GM19043 (cell line): ENCODE data around the gene TMCC1.
"Not testable (repeated sequence)": the region's sequence is repeated elsewhere in the genome, so short reads cannot be mapped to it uniquely, and the experiment has no call there.

Experiments
- ATAC-seq: cut with Tn5 transposase; IDR thresholded peaks from one replicate; pipeline ENCODE4 v1.9.1; 2021; ENCODE audit warnings: low read depth; ENCODE audit not compliant: unreplicated experiment

The TMCC1 gene

GRCh38 chr3:129893581-129894070 is at the start of gene TMCC1:
TMCC1 (minus strand) TSS chr3:129893711.
- ATAC-seq = peak; percentile 81

- no peak for ATAC-seq
Observed at GRCh38 chr3:129943020-129943419, 49.5 kb upstream of the TMCC1 start.

- no peak for ATAC-seq
Observed at GRCh38 chr3:129942296-129942695, 48.8 kb upstream of the TMCC1 start.

- no peak for ATAC-seq
Observed at GRCh38 chr3:129940086-129940485, 46.6 kb upstream of the TMCC1 start.

GRCh38 chr3:129938140-129938930 is 44.8 kb upstream of the TMCC1 start:
- no peak for ATAC-seq

- ATAC-seq = no peak
Observed at GRCh38 chr3:129937717-129938116, 44.2 kb upstream of the TMCC1 start.

DNA sequence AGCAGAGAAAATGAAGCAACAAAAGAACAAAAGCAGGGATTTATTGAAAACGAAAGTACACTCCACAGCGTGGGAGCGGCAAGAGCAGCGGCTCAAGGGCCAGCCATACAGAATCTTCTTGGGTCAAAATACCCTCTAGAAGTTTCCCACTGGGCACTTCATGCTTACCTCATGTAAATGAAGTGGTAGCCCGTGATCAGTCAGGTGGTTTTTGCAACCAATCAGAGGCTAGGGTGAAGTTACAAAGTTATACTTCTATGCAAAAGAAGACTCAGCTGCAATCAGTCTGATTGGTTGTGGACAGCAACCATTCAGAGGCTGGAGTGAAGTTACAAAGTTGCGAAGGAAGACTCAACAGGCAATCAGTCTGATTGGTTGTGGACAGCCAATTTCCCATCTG is 43.2 kb upstream of the TMCC1 start:
- no peak for ATAC-seq

DNA sequence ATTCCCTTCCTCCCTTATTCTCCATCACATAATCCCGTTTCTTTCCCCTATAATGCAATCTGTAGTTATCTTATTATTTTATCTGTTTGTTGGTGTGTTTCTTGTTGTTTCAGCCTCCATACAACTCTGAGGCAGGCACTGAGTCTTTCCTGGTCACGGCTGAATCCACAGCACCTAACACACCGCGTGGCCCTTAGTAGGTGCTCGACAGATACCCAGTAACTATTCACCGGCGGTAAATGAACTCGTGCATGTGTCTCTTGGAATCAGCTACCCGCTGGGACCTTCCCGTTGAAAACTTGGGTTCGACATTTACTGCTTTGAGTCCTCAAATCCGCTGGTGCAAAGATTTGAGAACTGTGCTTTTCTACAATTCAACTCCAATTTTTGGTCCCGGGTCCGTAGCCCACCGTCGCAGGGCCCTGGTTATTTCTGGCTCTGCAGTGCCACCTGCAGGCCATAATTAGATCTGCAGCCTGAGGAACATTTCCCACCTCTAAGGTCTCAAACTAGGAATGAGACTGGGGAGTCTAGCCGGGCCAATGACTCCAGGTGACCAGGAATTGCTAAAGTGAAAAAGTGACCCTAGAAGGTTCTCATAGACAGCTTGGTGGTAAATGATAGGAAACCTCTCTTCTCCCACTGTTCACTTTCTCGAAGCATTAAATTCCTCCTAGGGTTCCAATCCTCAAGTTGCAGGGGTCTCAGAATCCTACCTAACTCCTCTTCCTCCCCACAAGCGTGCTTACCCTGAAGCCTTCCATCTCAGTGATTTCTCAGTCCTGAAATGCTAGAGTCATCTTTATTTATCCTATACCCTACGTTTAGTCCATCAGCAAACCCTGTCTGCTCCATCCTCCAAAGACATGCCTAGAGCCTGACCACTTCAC is 41.0 kb upstream of the TMCC1 start:
- ATAC-seq = no peak

DNA sequence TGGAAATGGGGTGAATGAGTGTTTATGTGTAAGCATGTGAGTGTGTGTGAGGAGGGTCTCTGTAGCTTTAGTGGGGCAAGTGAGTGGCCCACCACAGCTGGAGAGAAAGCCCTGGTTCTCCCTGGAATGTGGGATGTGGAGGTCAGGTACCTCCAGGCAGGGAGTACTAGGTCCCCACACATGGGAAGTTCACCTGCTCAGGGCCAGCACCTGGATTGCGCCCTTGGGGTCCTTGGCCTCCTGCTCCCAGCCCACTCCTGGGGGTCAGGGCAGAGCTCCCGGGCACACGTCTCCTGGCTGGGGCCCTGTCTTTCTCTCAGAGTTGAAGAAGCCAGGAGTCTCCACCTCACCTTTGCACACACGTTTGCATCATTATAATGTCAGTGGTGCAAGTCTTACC is 40.0 kb upstream of the TMCC1 start:
- no peak for ATAC-seq

GRCh38 chr3:129929383-129929782 is 35.9 kb upstream of the TMCC1 start:
- no peak for ATAC-seq

GRCh38 chr3:129927072-129927471 is 33.6 kb upstream of the TMCC1 start:
- ATAC-seq = no peak

- ATAC-seq = no peak
Observed at GRCh38 chr3:129919806-129920205, 26.3 kb upstream of the TMCC1 start.

GRCh38 chr3:129919357-129919756 is 25.8 kb upstream of the TMCC1 start:
- no peak for ATAC-seq

DNA sequence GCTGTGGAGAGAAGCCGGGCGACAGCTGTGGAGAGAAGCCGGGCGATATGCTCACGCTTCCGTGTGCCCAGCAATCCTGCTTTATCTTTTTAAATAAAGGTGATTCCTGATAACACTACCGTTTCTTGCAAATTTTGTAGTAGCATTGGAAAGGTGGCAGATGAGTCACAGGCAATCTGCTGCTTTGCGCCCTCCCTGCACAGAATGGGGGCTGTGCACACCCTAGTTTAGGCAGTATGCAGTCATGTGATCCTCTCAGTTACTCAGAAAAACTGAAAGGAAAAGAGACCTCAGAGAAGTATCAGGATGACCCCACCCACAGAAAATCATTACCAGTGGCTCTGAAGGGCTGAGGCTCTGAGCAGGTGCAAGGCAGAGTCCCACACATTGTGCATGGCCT is 24.9 kb upstream of the TMCC1 start:
- ATAC-seq = no peak

DNA sequence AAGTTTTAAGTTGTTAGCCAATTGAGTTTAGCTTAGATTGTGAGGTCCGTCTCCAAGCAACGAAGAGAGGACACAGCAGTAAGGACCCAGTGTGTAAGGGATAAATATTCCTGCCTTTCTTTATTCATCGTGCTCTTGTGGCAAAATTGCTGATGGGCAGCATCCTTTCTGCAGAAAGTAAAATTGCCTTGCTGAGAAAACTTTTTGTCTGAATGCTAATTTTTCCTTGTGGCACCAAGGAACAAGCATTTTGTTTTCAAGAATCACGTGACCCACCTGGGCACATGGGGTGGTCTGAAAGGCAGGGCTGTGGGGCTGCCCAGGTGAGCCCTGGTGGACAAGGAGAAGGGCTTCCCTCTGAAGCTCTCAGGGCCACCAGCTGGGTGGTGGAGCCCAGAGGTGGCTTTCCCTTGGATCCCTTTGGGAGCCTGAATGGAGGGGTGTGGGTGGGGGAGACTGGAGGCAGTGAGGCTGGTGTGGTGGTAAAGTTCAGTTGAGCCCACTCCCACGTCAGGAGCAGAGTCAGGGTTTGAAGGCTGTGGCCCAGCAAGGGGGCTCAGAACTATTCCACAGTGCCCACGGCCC is 24.0 kb upstream of the TMCC1 start:
- no peak for ATAC-seq

GRCh38 chr3:129913618-129914017 is 20.1 kb upstream of the TMCC1 start:
- no peak for ATAC-seq

- ATAC-seq = no peak
Observed at GRCh38 chr3:129911261-129911861, 17.9 kb upstream of the TMCC1 start.

- ATAC-seq = not testable (repeated sequence)
Observed at GRCh38 chr3:129909235-129909634, 15.7 kb upstream of the TMCC1 start.

DNA sequence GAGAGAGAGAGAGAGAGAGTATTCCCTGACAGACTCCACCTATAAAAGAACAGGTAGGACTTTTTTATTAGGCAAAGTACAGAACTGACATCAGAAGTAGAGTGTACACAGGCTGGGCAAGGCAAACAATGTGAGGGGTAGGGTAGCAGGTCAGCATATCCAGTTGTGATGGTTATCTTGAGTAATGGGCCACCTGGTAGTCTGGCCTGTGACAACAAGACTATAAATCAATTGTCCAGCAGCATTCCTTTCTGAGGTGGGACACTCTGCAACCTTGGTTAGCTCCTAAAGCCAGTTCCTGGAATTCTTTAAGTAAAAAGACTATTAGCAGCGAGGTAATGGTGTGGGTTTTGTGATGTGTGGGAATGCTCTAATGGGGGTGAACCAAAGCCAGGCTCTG is 14.9 kb upstream of the TMCC1 start:
- ATAC-seq = no peak

- not testable (repeated sequence) for ATAC-seq
Observed at GRCh38 chr3:129901272-129901671, 7.8 kb upstream of the TMCC1 start.

GRCh38 chr3:129897026-129897425 is 3.5 kb upstream of the TMCC1 start:
- no peak for ATAC-seq
